Measurements from ENCODE around the gene NRXN3. TPM values are rescaled to one million over a fixed set of nuclear protein-coding genes. Genes with fewer than 3 reads are reported as not detected.
"Not testable (repeated sequence)": the region's sequence is repeated elsewhere in the genome, so short reads cannot be mapped to it uniquely, and the experiment has no call there.

The NRXN3 gene
- total and polyA plus RNA-seq, 8 donors: 1.3 to 7.6 (median 1.5) TPM

DNA sequence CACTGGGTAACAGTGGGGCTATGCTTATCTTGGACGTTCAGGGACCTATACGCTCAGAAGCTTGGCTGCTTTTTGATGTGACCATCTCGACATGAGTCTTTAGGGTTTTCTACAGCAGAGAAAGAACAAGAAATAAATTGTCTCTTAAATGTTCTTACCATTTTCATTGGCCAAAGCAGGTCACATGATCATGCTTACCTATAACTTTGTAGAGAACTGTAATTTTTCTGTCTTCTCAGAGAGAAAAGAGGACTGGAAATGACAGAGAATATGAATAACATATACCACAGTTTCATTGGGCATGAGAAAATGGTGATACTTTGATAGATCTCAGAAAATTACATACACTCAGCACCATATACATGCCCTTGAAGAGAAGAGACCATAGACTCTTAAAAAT lies 390.9 kb downstream of the NRXN3 start:
- Histone ChIP-seq H3K4me3 (no peak overlapping the region), H3K9me3 (no peaks in the 10 kb centered on the region), H3K36me3 (no peaks in the 10 kb centered on the region), H3K4me1 (no peaks in the 10 kb centered on the region), H3K27ac (no peak overlapping the region), H3K27me3 (no peaks in the 10 kb centered on the region)
- TF ChIP-seq CTCF (IDR thresholded peaks at IDR 0.05): no peak
- ATAC-seq (no peak), DNase-seq (no peak)
- intact Hi-C loops (cut with DNase I): no loop called here

GRCh38 chr14:78566026-78566858 lies 396.1 kb downstream of the NRXN3 start:
- Histone ChIP-seq H3K27me3 (no peaks in the 10 kb centered on the region), H3K36me3 (no peaks in the 10 kb centered on the region), H3K4me3 (no peak overlapping the region), H3K9me3 (no peaks in the 10 kb centered on the region), H3K27ac (no peak overlapping the region), H3K4me1 (peaks cover 0 to 6% of the 10 kb centered on the region in 2 donors)
- peak; percentile 100 for ATAC-seq
- intact Hi-C loops (cut with DNase I): no loop called here
- peak; percentile 54 to 73 (median 65) for DNase-seq
- peak; percentile 51 to 67 for TF ChIP-seq CTCF (IDR thresholded peaks at IDR 0.05)

- no peak for TF ChIP-seq CTCF (IDR thresholded peaks at IDR 0.05)
- ATAC-seq (no peak), DNase-seq (no peak)
- intact Hi-C loops (cut with DNase I): no loop called here
- no peaks in the 10 kb centered on the region for H3K27me3 ChIP-seq
- no peak overlapping the region for H3K4me3 ChIP-seq
- H3K4me1 ChIP-seq: peaks cover 0 to 6% of the 10 kb centered on the region in 2 donors
- H3K27ac ChIP-seq: no peak overlapping the region
- H3K9me3 ChIP-seq: no peaks in the 10 kb centered on the region
- no peaks in the 10 kb centered on the region for H3K36me3 ChIP-seq
Measured at GRCh38 chr14:78566859-78567172, 396.6 kb downstream of the NRXN3 start.

DNA sequence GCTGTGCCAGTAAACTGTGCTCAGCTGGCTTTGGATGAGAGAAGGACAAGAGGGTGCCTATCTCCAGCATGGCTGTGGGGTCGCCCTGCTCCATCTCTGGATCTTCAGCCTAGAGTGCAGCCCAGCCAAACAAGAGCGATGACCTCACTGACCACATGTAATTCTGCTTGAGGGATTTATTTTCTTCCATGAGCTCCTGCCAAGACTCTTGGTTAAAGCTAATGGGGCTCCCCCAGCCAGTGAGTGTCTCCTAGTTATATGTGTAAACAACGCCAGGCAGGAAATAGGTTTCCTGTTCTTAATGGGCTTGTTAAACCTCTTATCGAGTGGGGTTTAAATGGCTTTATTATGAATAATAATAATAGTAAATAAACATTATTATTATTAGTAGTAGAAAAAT lies 397.2 kb downstream of the NRXN3 start:
- no peak for TF ChIP-seq CTCF (IDR thresholded peaks at IDR 0.05)
- Histone ChIP-seq H3K36me3 (no peaks in the 10 kb centered on the region), H3K27ac (no peak overlapping the region), H3K4me1 (peaks cover 0 to 6% of the 10 kb centered on the region in 2 donors), H3K9me3 (no peaks in the 10 kb centered on the region), H3K27me3 (no peaks in the 10 kb centered on the region), H3K4me3 (no peak overlapping the region)
- intact Hi-C loops (cut with DNase I): no loop called here
- DNase-seq (no peak), ATAC-seq (no peak)

DNA sequence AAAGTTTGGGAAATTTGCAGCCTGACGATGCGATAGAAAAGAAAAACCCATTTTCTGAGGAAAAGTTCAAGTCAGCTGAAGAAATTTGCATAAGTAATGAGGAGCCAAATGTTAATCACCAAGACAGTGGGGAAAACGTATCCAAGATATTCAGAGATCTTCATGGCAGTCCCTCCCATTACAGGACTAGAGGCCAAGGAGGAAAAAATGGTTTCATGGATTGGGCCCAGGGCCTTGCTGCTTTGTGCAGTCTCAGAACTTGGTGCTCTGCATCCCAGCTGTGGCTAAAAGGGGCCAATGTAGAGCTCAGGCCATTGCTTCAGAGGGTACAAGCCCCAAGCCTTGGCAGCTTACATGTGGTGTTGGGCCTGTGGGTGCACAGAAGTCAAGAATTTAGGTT lies 403.6 kb downstream of the NRXN3 start:
- H3K4me3 ChIP-seq; H3K27me3 ChIP-seq; H3K4me1 ChIP-seq; H3K36me3 ChIP-seq; intact Hi-C loops (cut with DNase I); ATAC-seq; H3K27ac ChIP-seq; DNase-seq: not testable (repeated sequence)
- peaks cover 0 to 22% of the 10 kb centered on the region in 2 donors for H3K9me3 ChIP-seq

Measured in left lung (tissue), 10 donors.